Activated naive CD4-positive, alpha-beta T cell treated with anti-CD3 and anti-CD28 coated beads, Interleukin-2, amount 10 ng/mL, durations not matched to agents 7 days and 5 days (primary cell): Measurements from ENCODE around the gene GREM1.

Source experiments
- CTCF ChIA-PET: fragments of 350-600 bp; sonication (Branson Sonifier 250); formaldehyde crosslinking; loops from one replicate; lab custom pipeline; 2021; ENCODE audit warnings: antibody characterized with exemption; lab: Charles Lee
- DNase-seq: peaks from one replicate; pipeline ENCODE4 v3.0.0-alpha.2; 2020
- H3K27ac Mint-ChIP-seq: one replicate; pipeline ENCODE4 v1.8.0; 2021; ENCODE audit warnings: mild to moderate bottlenecking, moderate library complexity, mixed read lengths
- H3K27me3 Mint-ChIP-seq: one replicate; pipeline ENCODE4 v1.8.0; 2021; ENCODE audit warnings: mild to moderate bottlenecking, mixed read lengths
- H3K36me3 Mint-ChIP-seq: one replicate; pipeline ENCODE4 v1.8.0; 2021; ENCODE audit warnings: mixed read lengths
- H3K4me1 Mint-ChIP-seq: one replicate; pipeline ENCODE4 v1.8.0; 2021; ENCODE audit warnings: mixed read lengths
- H3K4me3 Mint-ChIP-seq: one replicate; pipeline ENCODE4 v1.8.0; 2021; ENCODE audit warnings: mild to moderate bottlenecking, moderate library complexity, mixed read lengths
- H3K9me3 Mint-ChIP-seq: one replicate; pipeline ENCODE4 v1.8.0; 2021; ENCODE audit warnings: mixed read lengths

Gene GREM1

DNA sequence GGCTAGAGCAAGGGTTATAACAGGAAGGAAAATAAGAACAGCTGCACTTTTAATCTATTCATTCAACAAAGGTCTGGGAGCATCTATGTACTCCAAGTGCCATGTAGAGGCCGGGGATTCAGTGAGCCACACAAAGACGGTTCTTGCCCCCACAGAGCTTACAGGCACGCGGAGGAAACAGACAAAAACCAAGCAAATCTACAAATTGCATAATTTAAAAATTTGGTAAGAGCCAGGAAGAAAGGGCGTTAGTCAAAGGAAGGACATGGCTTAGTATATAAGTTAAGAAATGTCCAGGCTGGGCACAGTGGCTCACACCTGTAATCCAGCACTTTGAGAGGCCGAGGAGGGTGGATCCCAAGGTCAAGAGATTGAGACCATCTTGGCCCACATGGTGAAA, 10.4 kb upstream of the GREM1 start:
- Mint-ChIP-seq H3K4me1 (no peaks in the 10 kb centered on the region), H3K27ac (no peak overlapping the region), H3K36me3 (no peaks in the 10 kb centered on the region), H3K27me3 (peaks cover 39% of the 10 kb centered on the region), H3K4me3 (no peak overlapping the region), H3K9me3 (no peaks in the 10 kb centered on the region)
- CTCF ChIA-PET, result interaction anchor here (0.7 kb wide), 1 partner anchor 71 kb away, joined by 6 read pairs; no protein-coding TSS in a partner anchor
- DNase-seq, result no peak

DNA sequence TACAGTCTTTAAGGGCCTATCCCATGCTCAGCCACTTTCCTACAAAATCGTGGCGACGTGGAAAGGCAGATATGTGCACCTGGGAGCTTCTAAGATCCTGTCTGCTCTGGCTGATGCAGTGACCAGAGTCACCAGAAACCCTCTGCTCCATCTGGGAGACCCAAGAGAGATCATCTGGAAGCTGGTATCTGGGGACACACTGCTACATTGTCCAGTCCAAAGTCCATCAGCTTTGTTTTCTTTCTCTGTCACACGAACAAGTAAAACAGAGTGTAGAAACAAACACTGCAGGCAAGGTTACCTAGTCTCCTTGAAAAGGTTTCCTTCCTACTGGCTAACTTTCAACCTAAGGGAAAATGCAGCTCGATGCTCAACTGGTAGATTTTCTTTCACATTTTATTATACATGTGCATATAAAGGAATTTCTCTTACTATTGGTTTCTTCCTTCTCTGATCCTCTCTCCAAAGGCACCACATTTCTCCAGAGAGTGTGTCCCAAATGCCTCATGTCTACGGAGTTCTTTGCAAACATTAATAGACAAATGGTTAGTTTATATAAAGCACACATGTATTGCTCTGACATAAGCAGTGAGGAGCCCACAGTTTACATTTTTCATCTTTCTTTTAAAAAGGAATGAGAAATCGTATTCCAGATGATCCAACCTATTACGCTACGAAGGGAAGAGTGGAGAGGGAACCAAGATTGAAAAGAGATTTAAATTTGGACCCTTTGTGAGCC, 8.3 kb upstream of the GREM1 start:
- Mint-ChIP-seq H3K27ac (no peak overlapping the region), H3K27me3 (peaks cover 47% of the 10 kb centered on the region), H3K36me3 (no peaks in the 10 kb centered on the region), H3K4me1 (no peaks in the 10 kb centered on the region), H3K9me3 (no peaks in the 10 kb centered on the region), H3K4me3 (no peak overlapping the region)
- DNase-seq, result no peak
- CTCF ChIA-PET, result interaction anchor here (0.7 to 1.9 kb wide), 2 partner anchors 15 to 255 kb away, joined by 3 to 4 read pairs; no protein-coding TSS in a partner anchor

DNA sequence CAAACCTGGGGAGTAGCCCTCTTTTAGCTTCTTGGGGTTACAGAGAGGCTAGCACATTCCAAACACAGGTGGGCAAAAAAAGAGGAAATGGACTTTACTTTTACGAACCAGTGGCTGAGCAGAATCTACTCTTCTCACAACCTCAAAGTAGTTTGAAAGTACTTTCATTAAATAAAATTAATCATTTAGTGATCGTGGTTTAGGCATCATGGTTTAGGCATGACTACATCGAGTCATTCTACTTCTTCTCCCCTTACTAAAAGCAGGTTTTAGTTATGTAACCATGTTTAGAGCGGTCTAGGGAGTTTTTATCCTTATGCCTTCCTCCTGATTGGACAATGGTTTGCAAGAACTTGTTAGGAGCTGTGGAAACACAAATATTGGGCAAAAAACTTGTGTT, 2.5 kb upstream of the GREM1 start:
- H3K4me3 Mint-ChIP-seq, result no peak overlapping the region
- H3K4me1 Mint-ChIP-seq, result peaks cover 12% of the 10 kb centered on the region
- CTCF ChIA-PET, result no interaction called here
- DNase-seq, result no peak
- H3K27me3 Mint-ChIP-seq, result peaks cover 67% of the 10 kb centered on the region
- no peak overlapping the region for H3K27ac Mint-ChIP-seq
- H3K9me3 Mint-ChIP-seq, result no peaks in the 10 kb centered on the region
- H3K36me3 Mint-ChIP-seq, result no peaks in the 10 kb centered on the region

DNA sequence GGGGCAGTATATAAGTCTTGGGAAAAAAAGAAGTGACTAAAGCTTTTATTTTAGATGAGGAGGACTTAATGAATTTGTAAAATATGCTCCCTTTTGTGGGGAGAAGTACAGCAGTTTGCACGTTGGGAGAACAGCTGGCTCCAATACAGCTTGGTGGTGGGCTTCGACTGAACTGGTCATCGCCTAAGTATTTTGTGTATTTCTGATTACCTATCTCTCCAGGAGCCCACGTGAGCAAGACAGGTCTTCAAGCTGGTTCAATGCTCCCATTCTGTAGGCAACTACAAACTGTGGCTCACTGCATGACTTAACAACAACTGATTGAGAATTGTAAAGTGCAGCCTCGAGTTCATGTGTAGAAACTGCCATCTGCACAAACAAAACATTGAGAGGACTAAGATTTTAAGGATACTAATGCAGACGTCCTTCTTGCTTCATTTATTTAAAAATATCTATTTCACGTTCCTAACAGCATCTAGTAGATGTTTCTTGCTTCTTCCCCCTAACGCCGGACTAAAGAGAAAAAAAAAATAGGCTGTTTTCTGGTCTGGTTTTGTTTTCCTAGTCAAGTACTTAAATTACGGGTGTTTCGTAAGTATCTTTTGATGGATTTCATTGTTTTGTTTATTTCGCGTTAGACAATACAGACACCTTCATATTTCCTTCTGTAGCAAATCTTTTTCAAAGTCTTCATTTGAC, 1.4 kb upstream of the GREM1 start:
- CTCF ChIA-PET, result no interaction called here
- H3K27me3 Mint-ChIP-seq, result peaks cover 77% of the 10 kb centered on the region
- H3K36me3 Mint-ChIP-seq, result no peaks in the 10 kb centered on the region
- no peak for DNase-seq
- H3K27ac Mint-ChIP-seq, result peak overlapping the region; percentile 2
- H3K9me3 Mint-ChIP-seq, result no peaks in the 10 kb centered on the region
- no peak overlapping the region for H3K4me3 Mint-ChIP-seq
- H3K4me1 Mint-ChIP-seq, result peaks cover 12% of the 10 kb centered on the region

DNA sequence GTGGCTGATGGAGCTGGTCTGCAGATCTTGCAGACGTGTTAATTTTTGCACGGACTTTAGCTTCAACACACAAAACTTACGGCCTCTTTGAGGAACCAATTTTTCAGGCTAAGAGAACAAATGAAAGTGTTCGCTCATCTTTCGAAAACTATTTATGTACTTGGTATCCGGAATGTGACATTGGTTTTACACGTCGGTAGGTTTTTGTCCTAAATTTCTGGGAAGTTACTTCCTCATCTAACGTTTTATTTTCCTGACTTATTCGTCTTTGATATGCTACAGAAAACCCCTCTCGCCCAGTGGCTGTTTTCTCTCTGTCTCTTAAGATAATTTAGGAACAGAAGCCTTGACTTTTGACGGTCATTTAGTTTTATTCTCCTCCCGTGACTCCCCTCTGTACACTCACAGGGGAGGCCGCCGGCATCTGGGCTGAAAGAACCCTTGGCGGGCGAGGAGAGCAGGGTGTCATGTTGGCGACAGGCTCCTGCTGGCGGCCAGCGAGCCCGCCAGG, 834 bp upstream of the GREM1 start:
- H3K9me3 Mint-ChIP-seq, result no peaks in the 10 kb centered on the region
- H3K27me3 Mint-ChIP-seq, result peaks cover 83% of the 10 kb centered on the region
- no peak for DNase-seq
- H3K27ac Mint-ChIP-seq, result peak overlapping the region; percentile 2
- peak overlapping the region; percentile 21 for H3K4me3 Mint-ChIP-seq
- H3K4me1 Mint-ChIP-seq, result peaks cover 12% of the 10 kb centered on the region
- no peaks in the 10 kb centered on the region for H3K36me3 Mint-ChIP-seq
- CTCF ChIA-PET, result no interaction called here

DNA sequence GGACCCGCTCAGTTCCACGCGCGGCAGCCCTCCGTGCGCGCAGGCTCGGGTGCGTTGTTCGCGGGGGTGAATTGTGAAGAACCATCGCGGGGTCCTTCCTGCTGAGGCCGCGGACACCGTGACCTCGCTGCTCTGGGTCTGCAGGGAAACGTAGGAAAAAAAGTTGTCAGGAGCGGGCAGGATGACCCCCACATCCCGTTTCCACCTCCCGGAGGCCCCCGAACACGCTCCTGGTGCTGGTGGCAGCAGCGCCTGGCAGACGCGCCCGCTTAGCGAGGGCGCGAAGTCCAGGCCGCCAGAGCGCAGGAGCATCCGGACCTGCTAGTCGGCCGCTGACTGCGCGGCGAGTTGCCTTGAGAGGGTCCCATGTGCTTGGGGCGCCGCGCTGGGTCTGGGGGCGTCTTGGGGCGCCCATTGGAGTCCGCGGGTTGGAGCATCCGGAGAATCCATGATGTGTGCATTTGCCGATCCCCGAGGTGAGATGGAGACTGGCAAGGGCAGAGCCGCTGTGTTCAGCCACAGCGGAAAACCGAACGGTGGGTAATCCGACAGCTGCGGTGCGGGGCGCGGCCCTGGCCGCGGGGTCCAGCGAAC, 520 bp downstream of the GREM1 start:
- Mint-ChIP-seq H3K27me3 (peaks cover 83% of the 10 kb centered on the region), H3K27ac (no peak overlapping the region), H3K36me3 (no peaks in the 10 kb centered on the region), H3K9me3 (no peaks in the 10 kb centered on the region), H3K4me3 (no peak overlapping the region), H3K4me1 (peaks cover 14% of the 10 kb centered on the region)
- CTCF ChIA-PET, result no interaction called here
- no peak for DNase-seq

DNA sequence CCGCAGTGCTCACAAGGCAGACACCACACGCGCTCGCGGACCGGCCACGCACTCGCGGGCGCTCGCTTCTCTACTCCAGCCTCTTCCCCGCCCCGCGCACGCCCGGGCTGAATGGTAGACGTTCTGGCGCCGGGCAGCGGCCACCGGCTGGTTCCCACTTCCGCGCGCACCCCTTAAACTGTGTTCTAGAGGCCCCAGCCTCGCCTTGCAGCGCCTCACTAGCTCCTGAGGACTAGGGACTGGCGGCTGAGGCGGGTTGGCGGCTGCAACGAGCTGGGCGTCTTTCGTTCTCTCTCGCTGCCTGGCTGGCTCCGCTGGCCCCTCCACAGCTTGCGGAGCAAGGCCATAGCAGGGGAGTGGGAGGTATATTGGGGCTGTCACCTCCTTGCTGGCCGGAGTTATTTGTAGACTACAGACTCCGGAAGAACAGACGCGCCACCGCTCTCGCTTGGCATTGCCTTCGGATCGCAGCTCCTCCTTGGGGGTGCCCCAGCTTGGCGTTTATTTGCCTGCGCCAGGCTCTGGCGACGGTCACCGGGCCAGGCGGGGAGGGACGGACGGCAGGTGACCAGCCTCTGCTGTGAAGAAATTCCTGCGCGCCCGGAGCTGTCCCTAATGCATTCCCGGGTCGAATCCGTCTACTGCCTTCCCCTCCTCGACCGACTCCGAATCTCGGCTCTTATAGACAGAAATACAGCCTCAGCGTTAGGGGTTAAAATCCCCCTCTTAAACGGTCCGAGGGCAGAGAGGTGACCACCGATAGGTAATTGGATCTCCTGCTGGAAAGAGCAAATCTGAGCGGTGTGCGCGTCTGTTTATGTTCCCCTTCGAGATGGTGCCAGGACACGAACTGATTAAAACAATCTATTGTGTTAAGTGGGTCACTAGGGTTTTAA, 1.3 kb downstream of the GREM1 start:
- no peaks in the 10 kb centered on the region for H3K36me3 Mint-ChIP-seq
- DNase-seq, result no peak
- CTCF ChIA-PET, result no interaction called here

DNA sequence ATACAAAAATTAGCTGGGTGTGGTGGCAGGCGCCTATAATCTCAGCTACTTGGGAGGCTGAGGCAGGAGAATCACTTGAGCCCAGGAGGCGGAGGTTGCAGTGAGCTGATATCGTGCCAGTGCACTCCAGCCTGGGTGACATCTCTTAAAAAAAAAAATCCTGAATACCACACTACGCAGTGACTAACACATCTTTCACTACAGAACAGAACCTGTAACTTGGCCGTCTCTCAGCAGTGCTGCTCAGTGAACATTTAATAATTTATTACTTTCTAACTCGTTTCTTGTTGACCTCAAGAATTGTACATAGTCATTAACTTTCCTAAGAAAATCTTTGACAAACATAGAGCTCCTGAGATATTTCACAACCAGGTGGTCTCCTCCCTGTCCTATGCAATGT, 3.8 kb downstream of the GREM1 start:
- DNase-seq, result no peak
- H3K27me3 Mint-ChIP-seq, result peaks cover 71% of the 10 kb centered on the region
- no peaks in the 10 kb centered on the region for H3K36me3 Mint-ChIP-seq
- CTCF ChIA-PET, result no interaction called here
- H3K4me1 Mint-ChIP-seq, result peaks cover 13% of the 10 kb centered on the region
- H3K27ac Mint-ChIP-seq, result no peak overlapping the region
- peaks cover 6% of the 10 kb centered on the region for H3K9me3 Mint-ChIP-seq
- no peak overlapping the region for H3K4me3 Mint-ChIP-seq

More for the DNA sequence above, 1.3 kb downstream of the GREM1 start:
- peaks cover 76% of the 10 kb centered on the region for H3K27me3 Mint-ChIP-seq
- H3K9me3 Mint-ChIP-seq, result no peaks in the 10 kb centered on the region
- H3K4me3 Mint-ChIP-seq, result no peak overlapping the region
- no peak overlapping the region for H3K27ac Mint-ChIP-seq
- H3K4me1 Mint-ChIP-seq, result peaks cover 14% of the 10 kb centered on the region

DNA sequence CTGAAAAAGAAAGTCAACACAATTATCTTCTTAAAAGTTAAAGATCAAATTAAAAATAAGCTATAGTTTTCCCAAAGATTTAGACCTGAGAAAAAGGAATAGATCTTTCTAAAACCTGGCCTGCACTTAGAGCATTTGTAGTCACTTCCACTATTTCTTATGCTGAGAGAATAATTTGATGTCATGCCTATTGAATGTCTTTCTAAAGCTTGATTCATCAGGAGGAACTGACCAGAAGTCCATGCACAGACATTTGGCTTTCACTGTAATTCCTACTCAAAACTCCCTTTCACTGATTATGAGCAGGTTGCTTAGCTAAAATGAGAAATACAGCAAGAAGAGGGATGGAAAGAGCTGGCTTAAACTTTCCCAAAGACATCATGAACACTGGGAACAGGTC, 4.3 kb downstream of the GREM1 start:
- Mint-ChIP-seq H3K9me3 (peaks cover 6% of the 10 kb centered on the region), H3K27me3 (peaks cover 68% of the 10 kb centered on the region), H3K4me3 (no peak overlapping the region), H3K4me1 (peaks cover 8% of the 10 kb centered on the region), H3K27ac (no peak overlapping the region), H3K36me3 (no peaks in the 10 kb centered on the region)
- CTCF ChIA-PET, result no interaction called here
- no peak for DNase-seq

DNA sequence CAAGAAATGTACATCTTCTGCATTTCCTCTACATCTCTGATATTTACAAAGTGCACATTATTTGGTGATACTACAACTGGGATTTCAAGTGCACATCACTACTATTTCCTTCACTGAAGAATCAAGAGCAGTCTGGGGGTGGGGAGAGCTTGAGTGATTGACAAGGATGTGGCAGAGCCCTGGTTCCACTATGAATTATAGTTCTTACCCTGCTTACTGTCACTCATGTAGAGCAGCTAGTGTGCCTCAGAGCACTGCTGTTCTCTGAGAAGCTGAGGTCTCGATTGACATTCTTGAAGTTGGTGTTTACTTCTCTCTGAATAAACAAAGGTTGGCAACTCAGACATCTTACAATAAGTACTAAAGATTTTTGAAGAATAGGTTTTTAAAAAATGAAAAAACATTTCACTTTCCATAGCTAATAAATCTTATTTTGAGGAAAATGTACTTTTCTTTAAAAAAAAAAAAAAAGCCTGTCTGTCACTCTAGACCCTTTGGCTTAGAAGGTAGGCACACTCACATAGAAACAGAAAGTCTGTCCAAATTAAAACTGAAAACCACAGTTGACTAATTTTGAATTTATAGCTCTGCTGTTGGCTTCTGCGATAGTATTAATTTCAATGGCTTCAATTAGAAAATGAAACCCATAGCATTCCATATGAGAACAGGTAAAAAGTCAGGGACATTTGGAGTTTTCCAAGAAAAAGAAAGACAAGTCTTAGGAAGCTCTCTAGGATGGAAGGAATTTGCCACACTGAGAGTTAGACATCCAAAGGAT, 5.6 kb downstream of the GREM1 start:
- DNase-seq, result no peak
- Mint-ChIP-seq H3K4me1 (peaks cover 8% of the 10 kb centered on the region), H3K4me3 (no peak overlapping the region), H3K27ac (no peak overlapping the region), H3K9me3 (peaks cover 6% of the 10 kb centered on the region), H3K36me3 (no peaks in the 10 kb centered on the region), H3K27me3 (peaks cover 56% of the 10 kb centered on the region)
- CTCF ChIA-PET, result interaction anchor here (0.6 to 1.3 kb wide), 2 partner anchors 61 to 101 kb away, joined by 3 read pairs; no protein-coding TSS in a partner anchor

DNA sequence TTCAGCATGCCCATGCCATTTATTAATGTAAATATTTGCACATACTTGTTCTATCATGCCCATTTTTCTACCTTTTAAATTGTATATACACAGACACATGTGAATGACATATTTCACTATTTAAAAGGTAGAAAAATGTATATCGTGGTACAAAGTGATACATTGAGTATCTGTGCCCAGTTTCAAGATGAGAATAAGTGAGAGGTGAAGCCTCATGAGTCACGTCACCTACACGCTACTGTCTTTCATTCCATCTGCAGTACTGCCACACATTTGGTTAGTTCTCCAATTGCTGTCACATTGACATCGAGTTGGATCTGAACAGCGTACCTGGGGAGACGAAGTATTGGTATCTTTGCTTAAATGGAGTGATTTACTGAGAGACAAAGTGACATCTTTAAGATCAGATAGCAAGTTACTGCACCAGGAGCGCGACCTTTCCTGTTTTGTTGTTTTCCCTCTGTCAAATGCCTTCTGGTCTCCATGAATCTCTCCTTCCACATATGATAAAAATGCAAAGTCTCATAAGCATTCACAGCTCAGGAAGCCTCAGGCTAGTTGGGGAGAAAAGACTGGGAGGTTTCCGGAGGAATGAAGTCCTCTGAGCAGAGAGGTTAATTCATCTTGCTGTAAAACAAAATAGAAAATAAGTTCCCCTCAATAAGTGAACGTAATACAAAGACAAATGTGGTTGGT, 12.0 kb downstream of the GREM1 start:
- CTCF ChIA-PET, result no interaction called here
- Mint-ChIP-seq H3K4me3 (no peak overlapping the region), H3K9me3 (peaks cover 4% of the 10 kb centered on the region), H3K27me3 (peaks cover 17% of the 10 kb centered on the region), H3K36me3 (no peaks in the 10 kb centered on the region), H3K4me1 (no peaks in the 10 kb centered on the region), H3K27ac (no peak overlapping the region)
- DNase-seq, result no peak

DNA sequence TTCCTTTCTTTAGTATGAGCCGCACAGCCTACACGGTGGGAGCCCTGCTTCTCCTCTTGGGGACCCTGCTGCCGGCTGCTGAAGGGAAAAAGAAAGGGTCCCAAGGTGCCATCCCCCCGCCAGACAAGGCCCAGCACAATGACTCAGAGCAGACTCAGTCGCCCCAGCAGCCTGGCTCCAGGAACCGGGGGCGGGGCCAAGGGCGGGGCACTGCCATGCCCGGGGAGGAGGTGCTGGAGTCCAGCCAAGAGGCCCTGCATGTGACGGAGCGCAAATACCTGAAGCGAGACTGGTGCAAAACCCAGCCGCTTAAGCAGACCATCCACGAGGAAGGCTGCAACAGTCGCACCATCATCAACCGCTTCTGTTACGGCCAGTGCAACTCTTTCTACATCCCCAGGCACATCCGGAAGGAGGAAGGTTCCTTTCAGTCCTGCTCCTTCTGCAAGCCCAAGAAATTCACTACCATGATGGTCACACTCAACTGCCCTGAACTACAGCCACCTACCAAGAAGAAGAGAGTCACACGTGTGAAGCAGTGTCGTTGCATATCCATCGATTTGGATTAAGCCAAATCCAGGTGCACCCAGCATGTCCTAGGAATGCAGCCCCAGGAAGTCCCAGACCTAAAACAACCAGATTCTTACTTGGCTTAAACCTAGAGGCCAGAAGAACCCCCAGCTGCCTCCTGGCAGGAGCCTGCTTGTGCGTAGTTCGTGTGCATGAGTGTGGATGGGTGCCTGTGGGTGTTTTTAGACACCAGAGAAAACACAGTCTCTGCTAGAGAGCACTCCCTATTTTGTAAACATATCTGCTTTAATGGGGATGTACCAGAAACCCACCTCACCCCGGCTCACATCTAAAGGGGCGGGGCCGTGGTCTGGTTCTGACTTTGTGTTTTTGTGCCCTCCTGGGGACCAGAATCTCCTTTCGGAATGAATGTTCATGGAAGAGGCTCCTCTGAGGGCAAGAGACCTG, 13.2 kb downstream of the GREM1 start:
- no peak overlapping the region for H3K27ac Mint-ChIP-seq
- no peak for DNase-seq
- peaks cover 15% of the 10 kb centered on the region for H3K27me3 Mint-ChIP-seq
- H3K4me3 Mint-ChIP-seq, result no peak overlapping the region
- no peaks in the 10 kb centered on the region for H3K36me3 Mint-ChIP-seq
- peaks cover 4% of the 10 kb centered on the region for H3K9me3 Mint-ChIP-seq
- CTCF ChIA-PET, result no interaction called here
- no peaks in the 10 kb centered on the region for H3K4me1 Mint-ChIP-seq
